GM13977 (cell line): ENCODE results near the gene C2CD2.

Experiments
- DNase-seq: peaks from one replicate; pipeline ENCODE4 v3.0.0; 2012; ENCODE audit warnings: low spot score
- CTCF ChIP-seq: IDR thresholded peaks from 2 replicates; pipeline ENCODE4 v1.5.1; 2012; ENCODE audit warnings: mild to moderate bottlenecking, control low read depth; ENCODE audit not compliant: insufficient read depth; ENCODE audit errors: extremely low read depth, missing control alignments
- in situ Hi-C: fragments of 300-500 bp; cut with MboI; formaldehyde crosslinking; loops from one replicate; pipeline ENCODE4 v1.12.0; 2022; ENCODE audit warnings: low sequenced_read_pairs, low pct_unique_long_range_greater_than_20kb, mixed read lengths, inconsistent platforms; ENCODE audit not compliant: unreplicated experiment

Gene C2CD2

DNA sequence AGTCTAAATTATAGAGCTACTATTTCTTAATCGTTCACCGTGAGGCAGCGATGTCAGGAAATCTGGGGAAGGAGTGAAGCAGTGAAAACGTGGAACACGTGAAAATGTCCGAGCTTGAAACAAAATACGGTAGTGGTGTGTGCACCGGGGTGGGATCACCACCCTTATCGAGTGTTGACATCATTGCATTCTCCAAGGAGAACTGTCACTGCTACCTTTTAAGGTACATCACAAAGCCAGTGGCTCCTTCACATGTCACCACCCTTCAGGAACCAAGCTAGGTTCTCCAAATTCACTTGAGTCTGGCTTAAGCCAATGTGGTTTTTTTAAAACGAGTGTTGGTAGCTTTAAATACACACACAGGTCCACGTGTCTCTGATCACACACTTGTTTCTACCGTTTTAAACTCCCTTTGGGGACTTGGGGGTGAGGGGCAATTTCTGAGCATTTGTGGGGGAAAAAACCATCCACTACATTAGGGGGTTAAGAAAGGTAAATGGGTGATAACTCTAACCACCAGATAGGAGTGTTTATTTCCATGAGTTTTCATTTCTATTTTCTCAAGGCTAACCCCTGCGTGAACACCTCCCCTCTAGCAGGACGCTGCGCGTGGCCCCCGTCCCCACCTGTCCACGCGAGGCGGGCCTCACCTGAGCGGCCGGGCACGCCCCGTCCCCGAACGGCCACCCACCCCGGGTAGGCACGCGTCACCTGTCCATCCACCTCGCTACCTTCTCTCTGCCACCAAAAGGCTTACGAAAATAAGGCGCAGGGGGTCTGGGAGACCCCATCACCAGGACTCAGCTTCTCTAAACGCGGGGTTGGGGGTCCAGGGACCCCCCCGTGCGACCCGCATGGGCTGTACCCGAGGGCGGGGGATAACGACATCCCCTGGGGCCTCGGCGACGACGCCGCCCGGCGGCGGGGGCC lies 75.7 kb downstream of the C2CD2 start:
- DNase-seq: peak; percentile 56
- in situ Hi-C loops: no loop called here

DNA sequence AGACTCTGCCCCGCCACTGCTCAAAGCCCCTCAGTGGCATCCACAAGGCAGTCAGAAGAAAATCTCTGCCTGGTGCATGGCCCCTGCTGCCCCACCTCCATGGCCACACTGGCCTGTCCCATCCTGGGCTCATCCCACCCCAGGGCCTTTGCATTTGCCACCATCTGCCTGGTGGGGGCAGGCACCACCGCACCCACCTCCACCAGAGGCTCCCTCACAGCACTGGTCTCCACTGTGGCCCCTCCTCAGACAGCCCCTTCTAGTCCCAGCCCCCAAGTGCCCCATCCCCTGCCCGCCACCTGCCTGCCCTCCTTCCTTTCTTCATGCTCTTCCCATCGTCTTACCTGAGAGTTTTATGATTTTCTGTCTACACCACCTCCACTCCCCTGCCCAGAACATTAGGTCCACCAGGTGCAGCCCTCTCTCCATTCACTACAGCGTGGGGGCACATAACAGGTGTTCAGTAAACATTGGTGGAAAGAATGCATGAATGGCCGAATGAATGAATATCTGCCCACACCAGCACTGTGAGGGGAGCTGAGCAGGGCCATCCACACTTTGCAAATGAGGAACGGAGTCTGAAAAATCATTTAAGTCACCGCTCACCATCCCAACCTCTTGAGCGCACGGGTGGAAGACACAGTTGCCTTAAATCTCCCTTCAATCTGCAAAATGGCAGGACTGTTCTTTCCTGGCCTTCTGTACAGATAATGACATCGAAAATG lies 76.7 kb downstream of the C2CD2 start:
- in situ Hi-C loops: no loop called here
- DNase-seq: no peak
- TF ChIP-seq CTCF: peak; percentile 37

More for the DNA sequence above, 75.7 kb downstream of the C2CD2 start:
- no peak for TF ChIP-seq CTCF

DNA sequence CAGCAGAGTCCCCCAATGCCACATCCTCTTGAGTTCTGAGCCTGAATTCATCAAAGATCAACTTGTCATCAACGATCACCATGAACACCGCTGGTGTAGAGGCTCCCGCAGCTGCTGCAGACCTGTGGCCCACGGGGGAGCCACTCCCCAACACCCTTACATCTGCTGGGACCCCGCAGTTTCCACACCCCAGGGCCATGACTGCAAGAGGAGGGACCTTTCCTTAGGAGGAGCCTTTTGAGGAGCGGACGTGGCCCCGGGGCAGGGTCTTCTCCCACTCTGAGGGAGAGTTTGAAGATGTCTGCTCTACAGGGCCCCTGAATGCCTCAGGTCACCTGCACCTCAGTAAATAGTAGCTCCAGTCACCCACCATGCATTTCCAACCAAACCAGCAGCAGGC lies 77.4 kb downstream of the C2CD2 start:
- in situ Hi-C loops: no loop called here
- TF ChIP-seq CTCF: no peak
- no peak for DNase-seq

DNA sequence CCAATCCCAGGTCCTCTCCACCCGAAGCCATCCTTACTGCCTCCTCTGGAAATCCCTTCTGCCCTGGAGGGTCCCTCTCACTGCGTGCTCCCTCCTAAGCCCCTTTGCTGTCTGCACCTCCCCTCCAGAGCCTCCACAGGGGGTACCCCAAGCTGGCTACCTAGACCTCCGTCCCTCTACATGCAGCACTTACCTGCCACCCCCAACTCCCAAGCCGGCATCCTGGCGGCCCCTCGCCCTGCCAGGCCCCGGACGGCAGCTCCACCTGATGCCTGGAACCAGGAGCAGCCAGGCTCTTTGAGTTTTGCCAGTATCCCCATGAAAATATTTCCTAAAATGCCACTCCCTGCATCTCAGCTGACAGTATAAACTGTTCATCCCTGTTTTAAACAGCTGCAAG lies 78.7 kb downstream of the C2CD2 start:
- DNase-seq: no peak
- no peak for TF ChIP-seq CTCF
- in situ Hi-C loops: no loop called here

DNA sequence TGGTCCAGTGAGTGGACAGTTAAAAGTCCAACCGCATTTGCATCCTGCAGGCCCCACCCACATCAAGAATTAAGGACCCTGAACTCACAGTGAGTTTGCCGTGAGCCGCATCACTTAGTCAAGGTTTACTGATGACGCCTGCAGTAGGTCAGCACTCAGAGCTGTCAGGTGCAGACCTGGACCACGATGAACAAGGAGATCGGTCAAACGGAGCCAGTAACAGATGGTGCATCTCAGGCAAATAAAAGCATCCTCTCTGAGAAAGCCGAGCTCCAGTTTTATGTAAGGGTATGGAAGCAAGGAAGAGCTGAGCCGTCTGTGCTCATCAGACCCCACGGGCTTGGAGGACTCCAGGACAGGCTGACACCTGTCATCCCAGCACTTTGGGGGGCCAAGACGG lies 79.2 kb downstream of the C2CD2 start:
- no peak for TF ChIP-seq CTCF
- in situ Hi-C loops: no loop called here
- no peak for DNase-seq

DNA sequence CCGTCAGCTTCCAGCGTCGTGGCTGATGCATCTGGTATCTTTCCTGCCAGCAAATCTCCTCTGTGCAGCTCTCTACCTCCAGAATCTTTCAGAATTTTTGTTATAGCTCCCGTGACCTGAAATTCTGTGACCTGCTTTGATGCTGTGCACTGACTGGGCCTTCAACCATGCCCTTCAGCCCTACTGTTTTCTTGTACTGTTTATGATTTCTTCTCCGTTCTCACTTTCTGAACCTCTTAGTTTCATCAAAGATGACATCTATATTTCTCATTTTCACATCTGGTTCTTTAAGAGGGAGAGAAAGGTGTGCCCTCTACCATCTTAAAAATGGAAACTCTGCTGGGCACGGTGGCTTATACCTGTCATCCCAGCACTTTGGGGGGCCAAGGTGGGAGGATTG lies 80.4 kb downstream of the C2CD2 start:
- DNase-seq: no peak
- in situ Hi-C loops: no loop called here
- TF ChIP-seq CTCF: no peak
